HCT116 (cell line): ENCODE measurements around the gene MSI2. TPM values are rescaled to one million over a fixed set of nuclear protein-coding genes. Genes with fewer than 3 reads are reported as not detected.

Experiments used
- ATAC-seq: fragments of 200-7000 bp; cut with Tn5 transposase; 2 replicates; pipeline ENCODE4 v1.9.1; 2020; ENCODE audit warnings: mild to moderate bottlenecking, moderate library complexity
- BruUV-seq: library from RNA; stranded (reverse); fragments of 400-500 nt; replicated peaks from 2 replicates; lab custom pipeline; 2021; lab: Mats Ljungman, UMichigan
- CTCF ChIA-PET: fragments of 300-600 bp; sonication (Branson Sonifier 250); formaldehyde crosslinking; loops from one replicate; lab custom pipeline; 2021; ENCODE audit warnings: antibody characterized with exemption; lab: Charles Lee
- POLR2A ChIA-PET: fragments of 300-600, 350-600 bp; sonication (Branson Sonifier 250); formaldehyde crosslinking; loops from one replicate; lab custom pipeline; 2021; ENCODE audit warnings: antibody characterized with exemption; lab: Charles Lee
- RAD21 ChIA-PET, 2 experiments: fragments of 300-600 bp; sonication (Branson Sonifier 250); formaldehyde crosslinking; loops; one replicate each; lab custom pipeline; 2023; ENCODE audit warnings: low total read pairs in 2 of 2; ENCODE audit not compliant: uncharacterized antibody in 2 of 2, unreplicated experiment in 2 of 2, low non-redundant PET in 1 of 2; lab: Charles Lee
- DNase-seq: peaks from one replicate; pipeline ENCODE4 v3.0.0-alpha.2; 2010; ENCODE audit warnings: low read depth, low spot score
- H2AFZ ChIP-seq: fragments of 200-600 bp; shearing (Covaris generic), sonication (generic); 2 replicates; pipeline ENCODE4 v1.6.1; 2017; ENCODE audit warnings: low read depth, mixed run types, mixed read lengths, antibody characterized with exemption, low read length; ENCODE audit not compliant: poor library complexity, severe bottlenecking
- H3K27ac ChIP-seq: 2 replicates; pipeline ENCODE4 v1.5.1; 2012; ENCODE audit warnings: low read depth, low read length
- H3K27me3 ChIP-seq: fragments of 200-600 bp; sonication (generic); 2 replicates; pipeline ENCODE4 v1.6.1; 2016; ENCODE audit warnings: mixed run types, low read length, mixed read lengths; ENCODE audit not compliant: insufficient read depth
- H3K36me3 ChIP-seq, 2 experiments: fragments of 200-500 bp in 1 of 2; fragments of 200-600 bp in 1 of 2; sonication (Bioruptor generic) in 1 of 2; sonication (generic) in 1 of 2; 2 replicates each; pipeline versions ENCODE4 v1.5.1 to v1.6.1; 2014 to 2016; ENCODE audit warnings: low read length in 2 of 2, inconsistent platforms in 1 of 2, mixed read lengths in 1 of 2, mixed run types in 1 of 2; ENCODE audit not compliant: insufficient read depth in 2 of 2, control insufficient read depth in 1 of 2
- H3K4me1 ChIP-seq, 2 experiments: fragments of 200-600 bp in 1 of 2; sonication (generic) in 1 of 2; 2 replicates each; pipeline versions ENCODE4 v1.5.1 to v1.6.1; 2012 to 2017; ENCODE audit warnings: low read length in 2 of 2, inconsistent platforms in 1 of 2, mild to moderate bottlenecking in 1 of 2, mixed read lengths in 1 of 2, mixed run types in 1 of 2, moderate library complexity in 1 of 2; ENCODE audit not compliant: insufficient read depth in 2 of 2, control insufficient read depth in 1 of 2
- H3K4me2 ChIP-seq: fragments of 200-600 bp; sonication (generic); 2 replicates; pipeline ENCODE4 v1.6.1; 2017; ENCODE audit warnings: mixed run types, low read length, mixed read lengths
- H3K4me3 ChIP-seq, 2 experiments: fragments of 200-600 bp in 1 of 2; sonication (generic) in 1 of 2; replicated peaks in 1 of 2; 2 replicates each; pipeline ENCODE4 v1.5.1; 2011 to 2016; ENCODE audit warnings: low read length in 2 of 2, control low read depth in 1 of 2, low read depth in 1 of 2, mild to moderate bottlenecking in 1 of 2, mixed read lengths in 1 of 2, mixed run types in 1 of 2
- H3K79me2 ChIP-seq: fragments of 200-600 bp; sonication (generic); 2 replicates; pipeline ENCODE4 v1.6.1; 2017; ENCODE audit warnings: mild to moderate bottlenecking, mixed run types, low read length, moderate library complexity, mixed read lengths; ENCODE audit not compliant: insufficient read depth
- H3K9ac ChIP-seq: fragments of 200-600 bp; sonication (generic); 2 replicates; pipeline ENCODE4 v1.6.1; 2016; ENCODE audit warnings: low read length, mixed read lengths
- H3K9me2 ChIP-seq: fragments of 200-600 bp; sonication (generic), shearing (Covaris generic); 2 replicates; pipeline ENCODE4 v1.6.1; 2017; ENCODE audit warnings: mixed run types, mild to moderate bottlenecking, moderate library complexity; ENCODE audit not compliant: insufficient read depth
- H3K9me3 ChIP-seq, 2 experiments: fragments of 200-500 bp in 1 of 2; fragments of 200-600 bp in 1 of 2; sonication (Bioruptor generic) in 1 of 2; sonication (generic) in 1 of 2; 2 replicates each; pipeline ENCODE4 v1.6.1; 2014 to 2017; ENCODE audit warnings: low read length in 2 of 2, mixed read lengths in 2 of 2, inconsistent platforms in 1 of 2, low read depth in 1 of 2, mild to moderate bottlenecking in 1 of 2, mixed run types in 1 of 2, moderate library complexity in 1 of 2; ENCODE audit not compliant: control insufficient read depth in 1 of 2, insufficient read depth in 1 of 2
- H4K20me1 ChIP-seq: fragments of 200-600 bp; sonication (generic), shearing (Covaris generic); 2 replicates; pipeline ENCODE4 v1.6.1; 2017; ENCODE audit warnings: mixed run types, mild to moderate bottlenecking, moderate library complexity; ENCODE audit not compliant: insufficient read depth
- CBX3 ChIP-seq: IDR thresholded peaks from 2 replicates; pipeline ENCODE4 v1.6.1; 2012; ENCODE audit warnings: low read depth
- CEBPB ChIP-seq: IDR thresholded peaks from 2 replicates; pipeline ENCODE4 v1.6.1; 2012; ENCODE audit warnings: low read depth
- EGR1 ChIP-seq: IDR thresholded peaks from 2 replicates; pipeline ENCODE4 v1.6.1; 2012; ENCODE audit warnings: low read depth
- ELF1 ChIP-seq: IDR thresholded peaks from 2 replicates; pipeline ENCODE4 v1.6.1; 2012; ENCODE audit warnings: low read depth, borderline replicate concordance
- EZH2 ChIP-seq: fragments of 200-600 bp; sonication (generic); IDR thresholded peaks from 2 replicates; pipeline ENCODE4 v1.6.1; 2017; ENCODE audit warnings: antibody characterized with exemption, mixed run types
- EZH2phosphoT487 ChIP-seq: fragments of 200-600 bp; IDR thresholded peaks from 2 replicates; pipeline ENCODE4 v1.6.1; 2018; ENCODE audit warnings: antibody characterized with exemption, borderline replicate concordance
- FOSL1 ChIP-seq: IDR thresholded peaks from 2 replicates; pipeline ENCODE4 v1.6.1; 2012; ENCODE audit warnings: low read depth
- JUND ChIP-seq: IDR thresholded peaks from 2 replicates; pipeline ENCODE4 v1.6.1; 2012
- POLR2A ChIP-seq: IDR thresholded peaks from 2 replicates; pipeline ENCODE4 v1.7.0; 2011; ENCODE audit warnings: borderline replicate concordance; ENCODE audit not compliant: insufficient read depth, insufficient read length; ENCODE audit errors: extremely low read depth
- POLR2AphosphoS5 ChIP-seq: IDR thresholded peaks from 2 replicates; pipeline ENCODE4 v1.6.1; 2011; ENCODE audit warnings: mild to moderate bottlenecking, low read depth, low read length, moderate library complexity
- RAD21 ChIP-seq: IDR thresholded peaks from 2 replicates; pipeline ENCODE4 v1.6.1; 2012; ENCODE audit warnings: low read depth, mild to moderate bottlenecking
- SIN3A ChIP-seq: IDR thresholded peaks from 2 replicates; pipeline ENCODE4 v1.6.1; 2012; ENCODE audit warnings: low read depth
- SP1 ChIP-seq: IDR thresholded peaks from 2 replicates; pipeline ENCODE4 v1.6.1; 2012; ENCODE audit warnings: low read depth
- SRF ChIP-seq: IDR thresholded peaks from 2 replicates; pipeline ENCODE4 v1.6.1; 2012; ENCODE audit warnings: low read depth
- TCF7L2 ChIP-seq: IDR thresholded peaks from 2 replicates; pipeline ENCODE4 v1.7.0; 2011; ENCODE audit warnings: borderline replicate concordance, inconsistent platforms; ENCODE audit not compliant: insufficient read depth, insufficient read length; ENCODE audit errors: extremely low read depth
- YY1 ChIP-seq: IDR thresholded peaks from 2 replicates; pipeline ENCODE4 v1.6.1; 2011; ENCODE audit warnings: low read length, low read depth, moderate library complexity, mild to moderate bottlenecking; ENCODE audit not compliant: insufficient replicate concordance; ENCODE audit errors: extremely low read depth
- intact Hi-C: fragments of 100-400 bp; cut with micrococcal nuclease; formaldehyde crosslinking; loops from 2 replicates; pipeline ENCODE4 v1.10.0; 2022
- total RNA-seq: library from RNA; stranded (reverse); gene quantifications from one replicate; pipeline ENCODE4 v1.2.1, GENCODE V29; 2021; ENCODE audit not compliant: unreplicated experiment
- TF ChIP-seq, protein P1 (sequence below): IDR thresholded peaks from 2 replicates; pipeline ENCODE4 v1.6.1; 2012
- TF ChIP-seq, protein P2 (sequence below): IDR thresholded peaks from 2 replicates; pipeline ENCODE4 v1.6.1; 2012; ENCODE audit warnings: low read depth
- TF ChIP-seq, protein P3 (sequence below): IDR thresholded peaks from 2 replicates; pipeline ENCODE4 v1.6.1; 2012

Gene MSI2
- total RNA-seq, 1 experiment from 2014 or later, result 137 TPM

DNA sequence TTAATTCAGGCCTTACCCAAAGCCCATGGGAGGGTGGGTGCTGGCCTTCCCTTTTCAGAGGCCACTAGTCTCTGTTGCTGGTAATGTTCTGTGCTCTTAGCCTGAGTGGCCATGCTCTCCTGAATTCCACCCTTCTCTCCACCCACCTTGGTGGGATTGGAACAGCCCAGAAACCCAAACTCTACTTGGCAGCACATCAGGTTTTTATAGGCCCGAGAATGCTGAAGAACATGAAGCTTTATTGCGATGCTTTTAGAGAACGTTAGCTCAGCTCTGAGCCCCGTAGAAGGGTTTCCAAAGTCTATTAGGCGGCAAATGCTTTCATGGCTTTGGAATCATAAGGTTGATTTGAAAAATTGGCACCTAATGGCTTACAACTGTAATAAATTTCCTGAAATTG lies 209.3 kb downstream of the MSI2 start:
- BruUV-seq, result no TSS peak
- H3K4me1 ChIP-seq, result peaks cover 6 to 23% of the 10 kb centered on the region in 2 experiments
- no peak overlapping the region for H3K27ac ChIP-seq
- no peaks in the 10 kb centered on the region for H3K27me3 ChIP-seq
- ChIA-PET POLR2A (no interaction called here), RAD21 (no interaction called here), CTCF (no interaction called here)
- no peak overlapping the region for H3K4me3 ChIP-seq
- H3K4me2 ChIP-seq, result no peak overlapping the region
- H3K36me3 ChIP-seq, result no peaks in the 10 kb centered on the region
- H2AFZ ChIP-seq, result no peak overlapping the region
- H3K9me2 ChIP-seq, result no peaks in the 10 kb centered on the region
- TF ChIP-seq SRF, result no peak
- no peaks in the 10 kb centered on the region for H3K9me3 ChIP-seq
- intact Hi-C loops, result no loop called here
- H4K20me1 ChIP-seq, result no peaks in the 10 kb centered on the region; the same call in 1 of the 2 replicates
- DNase-seq (no peak), ATAC-seq (no peak)
- no peaks in the 10 kb centered on the region; the same call in 1 of the 2 replicates for H3K79me2 ChIP-seq
- H3K9ac ChIP-seq, result no peak overlapping the region

DNA sequence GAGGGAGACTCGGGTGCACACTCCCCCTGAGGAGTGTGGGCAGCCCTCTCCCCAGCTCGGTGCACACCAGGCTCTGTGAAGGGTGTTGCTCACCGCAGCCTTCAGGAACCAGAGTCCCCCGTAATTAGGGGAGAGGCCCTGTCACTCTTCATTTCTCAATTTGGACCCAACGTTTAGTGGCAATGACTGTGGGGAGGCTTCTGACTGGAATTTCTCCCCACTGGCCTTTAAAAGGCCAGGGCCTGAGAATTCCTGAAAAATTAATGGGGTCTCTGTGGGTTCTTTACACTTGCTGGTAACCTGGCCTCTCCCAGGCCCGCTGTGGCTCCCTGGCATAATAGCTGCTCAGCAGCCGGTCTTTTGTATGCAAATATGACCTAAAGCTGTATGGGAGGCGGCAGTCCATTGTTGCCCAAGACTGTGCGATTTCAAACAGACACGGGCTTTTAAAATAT lies 209.7 kb downstream of the MSI2 start:
- H3K4me1 ChIP-seq, result peaks cover 1 to 19% of the 10 kb centered on the region in 2 experiments; a peak in 3 of 4 replicates
- RAD21 ChIA-PET, result no interaction called here

More for the DNA sequence above, 209.7 kb downstream of the MSI2 start:
- ChIA-PET CTCF (no interaction called here), POLR2A (no interaction called here)
- DNase-seq (no peak), ATAC-seq (no peak)
- Histone ChIP-seq H3K9me2 (no peaks in the 10 kb centered on the region), H3K36me3 (no peaks in the 10 kb centered on the region), H3K4me2 (no peak overlapping the region), H3K79me2 (no peaks in the 10 kb centered on the region; the same call in 1 of the 2 replicates), H3K4me3 (no peak overlapping the region), H3K27ac (no peak overlapping the region), H3K9ac (no peak overlapping the region), H4K20me1 (no peaks in the 10 kb centered on the region; the same call in 1 of the 2 replicates), H3K9me3 (no peaks in the 10 kb centered on the region), H2AFZ (no peak overlapping the region), H3K27me3 (no peaks in the 10 kb centered on the region)
- TF ChIP-seq, protein P1, sequence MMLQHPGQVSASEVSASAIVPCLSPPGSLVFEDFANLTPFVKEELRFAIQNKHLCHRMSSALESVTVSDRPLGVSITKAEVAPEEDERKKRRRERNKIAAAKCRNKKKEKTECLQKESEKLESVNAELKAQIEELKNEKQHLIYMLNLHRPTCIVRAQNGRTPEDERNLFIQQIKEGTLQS, result no peak
- TF ChIP-seq EZH2 (no peak), POLR2AphosphoS5 (no peak), EZH2phosphoT487 (no peak), EGR1 (no peak), SP1 (no peak), POLR2A (no peak), SRF (no peak), FOSL1 (no peak), SIN3A (no peak), ELF1 (no peak), RAD21 (no peak), YY1 (no peak), TCF7L2 (no peak), CEBPB (no peak), CBX3 (no peak), JUND (no peak)
- TF ChIP-seq, protein P2, sequence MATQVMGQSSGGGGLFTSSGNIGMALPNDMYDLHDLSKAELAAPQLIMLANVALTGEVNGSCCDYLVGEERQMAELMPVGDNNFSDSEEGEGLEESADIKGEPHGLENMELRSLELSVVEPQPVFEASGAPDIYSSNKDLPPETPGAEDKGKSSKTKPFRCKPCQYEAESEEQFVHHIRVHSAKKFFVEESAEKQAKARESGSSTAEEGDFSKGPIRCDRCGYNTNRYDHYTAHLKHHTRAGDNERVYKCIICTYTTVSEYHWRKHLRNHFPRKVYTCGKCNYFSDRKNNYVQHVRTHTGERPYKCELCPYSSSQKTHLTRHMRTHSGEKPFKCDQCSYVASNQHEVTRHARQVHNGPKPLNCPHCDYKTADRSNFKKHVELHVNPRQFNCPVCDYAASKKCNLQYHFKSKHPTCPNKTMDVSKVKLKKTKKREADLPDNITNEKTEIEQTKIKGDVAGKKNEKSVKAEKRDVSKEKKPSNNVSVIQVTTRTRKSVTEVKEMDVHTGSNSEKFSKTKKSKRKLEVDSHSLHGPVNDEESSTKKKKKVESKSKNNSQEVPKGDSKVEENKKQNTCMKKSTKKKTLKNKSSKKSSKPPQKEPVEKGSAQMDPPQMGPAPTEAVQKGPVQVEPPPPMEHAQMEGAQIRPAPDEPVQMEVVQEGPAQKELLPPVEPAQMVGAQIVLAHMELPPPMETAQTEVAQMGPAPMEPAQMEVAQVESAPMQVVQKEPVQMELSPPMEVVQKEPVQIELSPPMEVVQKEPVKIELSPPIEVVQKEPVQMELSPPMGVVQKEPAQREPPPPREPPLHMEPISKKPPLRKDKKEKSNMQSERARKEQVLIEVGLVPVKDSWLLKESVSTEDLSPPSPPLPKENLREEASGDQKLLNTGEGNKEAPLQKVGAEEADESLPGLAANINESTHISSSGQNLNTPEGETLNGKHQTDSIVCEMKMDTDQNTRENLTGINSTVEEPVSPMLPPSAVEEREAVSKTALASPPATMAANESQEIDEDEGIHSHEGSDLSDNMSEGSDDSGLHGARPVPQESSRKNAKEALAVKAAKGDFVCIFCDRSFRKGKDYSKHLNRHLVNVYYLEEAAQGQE, result no peak
- TF ChIP-seq, protein P3, sequence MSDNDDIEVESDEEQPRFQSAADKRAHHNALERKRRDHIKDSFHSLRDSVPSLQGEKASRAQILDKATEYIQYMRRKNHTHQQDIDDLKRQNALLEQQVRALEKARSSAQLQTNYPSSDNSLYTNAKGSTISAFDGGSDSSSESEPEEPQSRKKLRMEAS, result no peak
- BruUV-seq, result no TSS peak
- intact Hi-C loops, result no loop called here
